Measurements from ENCODE around the gene AATF.

AATF gene

GRCh38 chr17:37081287-37081686 is 132.5 kb downstream of the AATF start:
- peak; percentile 31 for DNase-seq (ENCODE audit: low spot score)

GRCh38 chr17:37082311-37082860 is 133.6 kb downstream of the AATF start:
- DNase-seq (ENCODE audit: low spot score): no peak

GRCh38 chr17:37082985-37083384 is 134.2 kb downstream of the AATF start:
- no peak for DNase-seq (ENCODE audit: low spot score)

GRCh38 chr17:37083456-37083855 is 134.7 kb downstream of the AATF start:
- DNase-seq (ENCODE audit: low spot score): no peak

- no peak for DNase-seq (ENCODE audit: low spot score)
Observed at GRCh38 chr17:37084372-37084771, 135.6 kb downstream of the AATF start.

- no peak for DNase-seq (ENCODE audit: low spot score)
Observed at GRCh38 chr17:37086334-37086733, 137.6 kb downstream of the AATF start.

- DNase-seq (ENCODE audit: low spot score): no peak
Observed at GRCh38 chr17:37086948-37087347, 138.2 kb downstream of the AATF start.

- DNase-seq (ENCODE audit: low spot score): no peak
Observed at GRCh38 chr17:37087683-37088082, 138.9 kb downstream of the AATF start.

GRCh38 chr17:37088459-37088858 is 139.7 kb downstream of the AATF start:
- DNase-seq (ENCODE audit: low spot score): no peak

- no peak for DNase-seq (ENCODE audit: low spot score)
Observed at GRCh38 chr17:37088913-37089312, 140.2 kb downstream of the AATF start.

GRCh38 chr17:37089956-37090355 is 141.2 kb downstream of the AATF start:
- DNase-seq (ENCODE audit: low spot score): peak; percentile 16

- no peak for DNase-seq (ENCODE audit: low spot score)
Observed at GRCh38 chr17:37090941-37091340, 142.2 kb downstream of the AATF start.

- no peak for DNase-seq (ENCODE audit: low spot score)
Observed at GRCh38 chr17:37092071-37092470, 143.3 kb downstream of the AATF start.

- no peak for DNase-seq (ENCODE audit: low spot score)
Observed at GRCh38 chr17:37092701-37093100, 143.9 kb downstream of the AATF start.

- DNase-seq (ENCODE audit: low spot score): no peak
Observed at GRCh38 chr17:37094391-37094790, 145.6 kb downstream of the AATF start.

- DNase-seq (ENCODE audit: low spot score): no peak
Observed at GRCh38 chr17:37096071-37096470, 147.3 kb downstream of the AATF start.

GRCh38 chr17:37097154-37097553 is 148.4 kb downstream of the AATF start:
- no peak for DNase-seq (ENCODE audit: low spot score)

- no peak for DNase-seq (ENCODE audit: low spot score)
Observed at GRCh38 chr17:37098152-37098551, 149.4 kb downstream of the AATF start.

- no peak for DNase-seq (ENCODE audit: low spot score)
Observed at GRCh38 chr17:37098910-37099664, 150.3 kb downstream of the AATF start.

- DNase-seq (ENCODE audit: low spot score): no peak
Observed at GRCh38 chr17:37100231-37100630, 151.5 kb downstream of the AATF start.

GRCh38 chr17:37101306-37101705 is 152.6 kb downstream of the AATF start:
- no peak for DNase-seq (ENCODE audit: low spot score)

GRCh38 chr17:37103231-37103630 is 154.5 kb downstream of the AATF start:
- no peak for DNase-seq (ENCODE audit: low spot score)

- DNase-seq (ENCODE audit: low spot score): no peak
Observed at GRCh38 chr17:37106049-37106448, 157.3 kb downstream of the AATF start.

All from NAMALWA (cell line).